HG02884 (cell line): ENCODE data around the gene CWC15.
A peak's percentile ranks its signal among the peaks of the same experiment; 100 is the strongest.
"Not testable (repeated sequence)": the region's sequence is repeated elsewhere in the genome, so short reads cannot be mapped to it uniquely, and the experiment has no call there.

Experiments used
- ATAC-seq: cut with Tn5 transposase; IDR thresholded peaks from one replicate; pipeline ENCODE4 v1.9.1; 2021; ENCODE audit warnings: mild to moderate bottlenecking, moderate library complexity; ENCODE audit not compliant: unreplicated experiment

The CWC15 gene

GRCh38 chr11:94973099-94973968 lies at the start of gene CWC15, which contains the start of gene KDM4D:
TSS of gene CWC15 (minus strand) at chr11:94973556. CDS start at chr11:94972185, 1,371 bp downstream.
TSS of gene KDM4D (plus strand) at chr11:94973709. CDS start at chr11:94997373, 23,664 bp downstream.
- peak; percentile 100 for ATAC-seq

- ATAC-seq: not testable (repeated sequence)
Measured at GRCh38 chr11:95021468-95021867, 48.1 kb upstream of the CWC15 start.

GRCh38 chr11:95016139-95016538 lies 42.8 kb upstream of the CWC15 start:
- ATAC-seq: no peak

GRCh38 chr11:95014184-95014821 lies 40.9 kb upstream of the CWC15 start:
- ATAC-seq: no peak

GRCh38 chr11:95011376-95011775 lies 38.0 kb upstream of the CWC15 start:
- no peak for ATAC-seq

- no peak for ATAC-seq
Measured at GRCh38 chr11:95005642-95006041, 32.3 kb upstream of the CWC15 start.

GRCh38 chr11:95003716-95004115 lies 30.4 kb upstream of the CWC15 start:
- no peak for ATAC-seq

GRCh38 chr11:94998285-94998684 lies 24.9 kb upstream of the CWC15 start:
- no peak for ATAC-seq

- ATAC-seq: no peak
Measured at GRCh38 chr11:94997437-94997836, 24.1 kb upstream of the CWC15 start.

GRCh38 chr11:94993400-94993943 lies 20.1 kb upstream of the CWC15 start:
- no peak for ATAC-seq

- no peak for ATAC-seq
Measured at GRCh38 chr11:94988748-94989147, 15.4 kb upstream of the CWC15 start.

- ATAC-seq: no peak
Measured at GRCh38 chr11:94987378-94987777, 14.0 kb upstream of the CWC15 start.

- ATAC-seq: no peak
Measured at GRCh38 chr11:94975599-94975998, 2.2 kb upstream of the CWC15 start.

- no peak for ATAC-seq
Measured at GRCh38 chr11:94974178-94974577, 822 bp upstream of the CWC15 start.

- ATAC-seq: no peak
Measured at GRCh38 chr11:94972700-94973098, 657 bp downstream of the CWC15 start.

GRCh38 chr11:94968334-94968958 lies 4.9 kb downstream of the CWC15 start:
- ATAC-seq: no peak

- no peak for ATAC-seq
Measured at GRCh38 chr11:94964934-94965333, 8.4 kb downstream of the CWC15 start.

- no peak for ATAC-seq
Measured at GRCh38 chr11:94961255-94961654, 12.1 kb downstream of the CWC15 start.

- ATAC-seq: no peak
Measured at GRCh38 chr11:94960488-94960887, 12.9 kb downstream of the CWC15 start.

GRCh38 chr11:94959179-94959578 lies 14.2 kb downstream of the CWC15 start:
- no peak for ATAC-seq

GRCh38 chr11:94958121-94958696 lies 15.1 kb downstream of the CWC15 start:
- ATAC-seq: no peak
